Measurements from ENCODE around the gene TOE1. TPM values are rescaled to one million over a fixed set of nuclear protein-coding genes. Genes with fewer than 3 reads are reported as not detected.
A peak's percentile ranks its signal among the peaks of the same experiment; 100 is the strongest.

TOE1 gene
- total RNA-seq, 1 experiment from 2014 or later, result 13.3 TPM

DNA sequence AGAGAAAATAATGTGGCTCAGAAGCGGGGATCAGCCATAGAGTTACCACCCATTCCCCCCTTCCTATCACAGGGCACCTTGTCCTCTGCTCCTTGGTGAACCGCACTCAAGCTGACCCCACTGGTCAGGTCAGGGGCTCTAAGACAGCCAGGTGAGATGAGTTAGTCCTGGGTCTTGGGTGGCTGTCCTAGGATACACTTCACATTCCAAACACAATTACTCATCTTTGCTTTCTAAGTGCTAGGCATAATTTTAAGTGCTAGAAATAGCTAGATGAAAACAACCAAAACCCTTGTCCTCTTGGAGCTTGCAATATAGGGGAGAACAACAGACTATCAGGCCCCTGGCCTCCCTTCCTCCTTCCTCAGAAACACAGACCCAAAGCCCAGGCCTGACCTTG lies 8.1 kb downstream of the TOE1 start:
- intact Hi-C loops (cut with micrococcal nuclease), result no loop called here
- Mint-ChIP-seq H3K4me1 (ENCODE audit: insufficient read depth, unreplicated experiment) (peaks cover 21% of the 10 kb centered on the region), H3K36me3 (ENCODE audit: insufficient read depth, unreplicated experiment) (peaks cover 25% of the 10 kb centered on the region), H3K27me3 (ENCODE audit: insufficient read depth, unreplicated experiment) (no peaks in the 10 kb centered on the region), H3K27ac (ENCODE audit: low read depth, unreplicated experiment) (peak overlapping the region; percentile 52), H3K9me3 (ENCODE audit: unreplicated experiment) (no peaks in the 10 kb centered on the region), H3K4me3 (ENCODE audit: unreplicated experiment) (peak overlapping the region; percentile 28)
- DNase-seq (ENCODE audit: unreplicated experiment), result no peak
- no TSS peak for BruUV-seq (replicated peaks)
- TF ChIP-seq, protein P1, sequence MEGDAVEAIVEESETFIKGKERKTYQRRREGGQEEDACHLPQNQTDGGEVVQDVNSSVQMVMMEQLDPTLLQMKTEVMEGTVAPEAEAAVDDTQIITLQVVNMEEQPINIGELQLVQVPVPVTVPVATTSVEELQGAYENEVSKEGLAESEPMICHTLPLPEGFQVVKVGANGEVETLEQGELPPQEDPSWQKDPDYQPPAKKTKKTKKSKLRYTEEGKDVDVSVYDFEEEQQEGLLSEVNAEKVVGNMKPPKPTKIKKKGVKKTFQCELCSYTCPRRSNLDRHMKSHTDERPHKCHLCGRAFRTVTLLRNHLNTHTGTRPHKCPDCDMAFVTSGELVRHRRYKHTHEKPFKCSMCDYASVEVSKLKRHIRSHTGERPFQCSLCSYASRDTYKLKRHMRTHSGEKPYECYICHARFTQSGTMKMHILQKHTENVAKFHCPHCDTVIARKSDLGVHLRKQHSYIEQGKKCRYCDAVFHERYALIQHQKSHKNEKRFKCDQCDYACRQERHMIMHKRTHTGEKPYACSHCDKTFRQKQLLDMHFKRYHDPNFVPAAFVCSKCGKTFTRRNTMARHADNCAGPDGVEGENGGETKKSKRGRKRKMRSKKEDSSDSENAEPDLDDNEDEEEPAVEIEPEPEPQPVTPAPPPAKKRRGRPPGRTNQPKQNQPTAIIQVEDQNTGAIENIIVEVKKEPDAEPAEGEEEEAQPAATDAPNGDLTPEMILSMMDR (IDR thresholded peaks at IDR 0.05; ENCODE audit: unreplicated experiment), result no peak
- CTCF ChIA-PET, result interaction anchor here (0.8 to 4.7 kb wide), 11 partner anchors 9 to 633 kb away, joined by 3 to 51 read pairs (median 5); partner anchors contain the start of genes MUTYH, TESK2 and TOE1
- POLR2A ChIA-PET, result interaction anchor here (0.8 to 5.1 kb wide), 11 partner anchors 8 to 338 kb away, joined by 3 to 115 read pairs (median 11); partner anchors contain the start of genes CCDC163, GPBP1L1, HECTD3 and MMACHC

DNA sequence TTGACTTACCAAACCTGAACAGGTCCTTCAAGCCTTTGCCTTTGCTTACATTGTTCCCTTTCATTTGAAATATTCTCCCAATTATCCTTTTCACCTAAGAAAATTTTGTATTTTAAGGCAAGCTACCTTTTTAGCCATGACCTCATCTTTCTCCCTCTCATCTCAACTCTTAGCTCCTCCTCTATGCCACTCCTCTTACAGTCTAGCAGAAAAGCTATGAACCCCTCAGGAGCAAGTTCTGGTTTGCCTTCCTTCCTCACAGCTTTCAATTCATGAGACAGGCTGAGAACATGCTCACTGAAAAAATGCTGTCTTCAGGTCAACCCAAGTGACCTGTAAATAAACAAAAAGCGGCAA lies 8.6 kb downstream of the TOE1 start:
- no peaks in the 10 kb centered on the region for H3K9me3 Mint-ChIP-seq (ENCODE audit: unreplicated experiment)
- peak overlapping the region; percentile 28 for H3K4me3 Mint-ChIP-seq (ENCODE audit: unreplicated experiment)
- peak overlapping the region; percentile 52 for H3K27ac Mint-ChIP-seq (ENCODE audit: low read depth, unreplicated experiment)
- peaks cover 23% of the 10 kb centered on the region for H3K36me3 Mint-ChIP-seq (ENCODE audit: insufficient read depth, unreplicated experiment)
- peaks cover 21% of the 10 kb centered on the region for H3K4me1 Mint-ChIP-seq (ENCODE audit: insufficient read depth, unreplicated experiment)
- TF ChIP-seq, protein P1 (IDR thresholded peaks at IDR 0.05; ENCODE audit: unreplicated experiment), result no peak
- H3K27me3 Mint-ChIP-seq (ENCODE audit: insufficient read depth, unreplicated experiment), result no peaks in the 10 kb centered on the region
- CTCF ChIA-PET, result interaction anchor here (0.6 to 4.7 kb wide), 15 partner anchors 9 to 634 kb away, joined by 3 to 51 read pairs (median 5); partner anchors contain the start of genes MUTYH, TESK2 and TOE1
- POLR2A ChIA-PET, result interaction anchor here (0.6 to 5.1 kb wide), 25 partner anchors 8 to 618 kb away, joined by 3 to 115 read pairs (median 4); partner anchors contain the start of genes CCDC163, GPBP1L1, HECTD3 and MMACHC
- intact Hi-C loops (cut with micrococcal nuclease), result no loop called here
- DNase-seq (ENCODE audit: unreplicated experiment), result no peak
- no TSS peak for BruUV-seq (replicated peaks)

DNA sequence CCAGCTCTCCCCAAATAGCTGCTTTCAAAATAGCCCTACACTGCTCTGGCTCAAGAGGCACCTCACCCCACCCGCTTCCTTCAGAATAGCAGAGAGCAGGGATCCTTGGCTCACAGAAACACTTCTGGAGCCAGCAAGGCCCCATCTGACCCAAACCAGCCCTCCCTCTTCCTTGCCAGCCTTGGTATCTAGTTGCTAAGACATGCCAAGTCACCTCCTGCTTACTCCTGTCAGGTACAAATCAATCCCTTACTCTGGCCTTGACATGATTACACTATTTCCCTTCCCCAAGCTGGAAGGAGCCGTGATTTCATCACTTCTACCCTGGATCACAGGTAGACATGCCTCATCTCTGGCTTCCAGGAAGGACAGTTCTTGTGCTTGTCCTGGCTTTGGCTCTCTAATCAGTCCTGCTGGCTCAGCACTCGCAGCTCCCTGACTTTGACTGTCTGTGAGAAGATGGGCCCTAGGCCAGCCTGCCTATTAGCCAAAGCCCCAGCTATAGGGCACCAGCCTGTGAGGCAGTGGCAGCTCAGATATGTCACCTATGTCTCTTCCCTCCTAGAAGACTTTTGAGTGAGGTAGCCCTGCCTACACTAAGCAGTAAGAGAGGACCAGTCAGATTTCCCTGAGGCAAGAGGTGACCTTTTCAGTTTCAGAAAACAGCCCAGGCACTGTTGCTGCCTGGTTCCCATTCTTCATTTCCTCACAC lies 9.2 kb downstream of the TOE1 start:
- POLR2A ChIA-PET, result interaction anchor here (0.6 to 5.1 kb wide), 27 partner anchors 9 to 850 kb away, joined by 3 to 115 read pairs (median 4); partner anchors contain the start of genes CCDC163, GPBP1L1, HECTD3 and MMACHC
- CTCF ChIA-PET, result interaction anchor here (0.6 to 4.7 kb wide), 14 partner anchors 8 to 589 kb away, joined by 3 to 51 read pairs (median 4); partner anchors contain the start of genes MUTYH, TESK2 and TOE1
- Mint-ChIP-seq H3K36me3 (ENCODE audit: insufficient read depth, unreplicated experiment) (peaks cover 20% of the 10 kb centered on the region), H3K27ac (ENCODE audit: low read depth, unreplicated experiment) (peak overlapping the region; percentile 52), H3K9me3 (ENCODE audit: unreplicated experiment) (no peaks in the 10 kb centered on the region), H3K27me3 (ENCODE audit: insufficient read depth, unreplicated experiment) (no peaks in the 10 kb centered on the region), H3K4me1 (ENCODE audit: insufficient read depth, unreplicated experiment) (peaks cover 21% of the 10 kb centered on the region), H3K4me3 (ENCODE audit: unreplicated experiment) (peak overlapping the region; percentile 28)
- intact Hi-C loops (cut with micrococcal nuclease), result no loop called here
- TF ChIP-seq, protein P1 (IDR thresholded peaks at IDR 0.05; ENCODE audit: unreplicated experiment), result no peak
- no TSS peak for BruUV-seq (replicated peaks)
- DNase-seq (ENCODE audit: unreplicated experiment), result peak; percentile 83

DNA sequence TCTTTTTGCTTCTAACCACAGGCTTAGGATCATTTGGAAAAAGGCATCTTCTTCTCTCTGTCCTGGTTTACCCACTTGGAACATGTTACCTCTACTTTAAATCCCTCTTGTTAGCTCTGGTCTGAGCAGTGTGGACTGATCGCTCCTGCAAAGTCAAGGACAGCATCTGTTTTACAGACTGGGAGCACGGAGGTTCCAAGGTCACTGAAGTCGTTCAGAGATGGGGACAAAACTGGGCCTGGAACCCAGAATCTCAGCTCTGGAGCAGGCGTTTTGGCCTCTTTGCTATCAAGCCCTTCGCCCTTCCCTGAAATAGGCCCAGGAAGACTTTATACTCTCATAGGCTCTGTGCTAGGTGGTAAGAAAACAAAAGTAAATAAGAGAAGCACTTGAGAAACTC lies 11.5 kb downstream of the TOE1 start:
- TF ChIP-seq, protein P1 (IDR thresholded peaks at IDR 0.05; ENCODE audit: unreplicated experiment), result no peak
- BruUV-seq (replicated peaks), result no TSS peak
- H3K27me3 Mint-ChIP-seq (ENCODE audit: insufficient read depth, unreplicated experiment), result no peaks in the 10 kb centered on the region

More for the DNA sequence above, 11.5 kb downstream of the TOE1 start:
- H3K4me3 Mint-ChIP-seq (ENCODE audit: unreplicated experiment), result no peak overlapping the region
- peaks cover 32% of the 10 kb centered on the region for H3K4me1 Mint-ChIP-seq (ENCODE audit: insufficient read depth, unreplicated experiment)
- intact Hi-C loops (cut with micrococcal nuclease), result no loop called here
- ChIA-PET POLR2A (interaction anchor here (1.2 to 5.1 kb wide), 3 partner anchors 11 to 170 kb away, joined by 4 to 115 read pairs (median 21); partner anchors contain the start of genes MUTYH, PRDX1 and TOE1), CTCF (interaction anchor here (0.8 to 4.2 kb wide), 4 partner anchors 8 to 160 kb away, joined by 3 to 33 read pairs (median 7); no protein-coding TSS in a partner anchor)
- H3K36me3 Mint-ChIP-seq (ENCODE audit: insufficient read depth, unreplicated experiment), result peaks cover 2% of the 10 kb centered on the region
- no peak overlapping the region for H3K27ac Mint-ChIP-seq (ENCODE audit: low read depth, unreplicated experiment)
- DNase-seq (ENCODE audit: unreplicated experiment), result no peak
- H3K9me3 Mint-ChIP-seq (ENCODE audit: unreplicated experiment), result no peaks in the 10 kb centered on the region
